ENCODE measurements around the gene NPAS2. TPM values are rescaled to one million over a fixed set of nuclear protein-coding genes. Genes with fewer than 3 reads are reported as not detected.

The NPAS2 gene
- total RNA-seq, 1 experiment from 2014 or later: 142 TPM

DNA sequence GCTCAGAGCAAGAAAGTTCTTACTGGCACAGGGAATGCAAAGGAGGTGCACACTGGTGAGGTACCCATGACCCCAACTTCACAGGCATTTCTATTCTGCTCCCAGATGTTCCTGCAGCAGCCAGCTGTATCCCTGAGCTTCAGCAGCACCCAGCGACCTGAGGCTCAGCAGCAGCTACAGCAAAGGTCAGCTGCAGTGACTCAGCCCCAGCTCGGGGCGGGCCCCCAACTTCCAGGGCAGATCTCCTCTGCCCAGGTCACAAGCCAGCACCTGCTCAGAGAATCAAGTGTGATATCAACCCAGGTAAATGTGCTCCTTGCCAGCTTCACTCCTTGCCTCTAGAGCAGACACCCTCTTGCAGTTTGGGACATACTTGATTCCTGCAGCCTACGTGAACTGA is 168.0 kb downstream of the NPAS2 start:
- Mint-ChIP-seq H3K27ac (ENCODE audit: unreplicated experiment) (no peak overlapping the region), H3K36me3 (ENCODE audit: insufficient read depth, unreplicated experiment) (peaks cover 55% of the 10 kb centered on the region), H3K27me3 (ENCODE audit: unreplicated experiment) (no peaks in the 10 kb centered on the region), H3K4me1 (ENCODE audit: low read depth, unreplicated experiment) (no peaks in the 10 kb centered on the region), H3K4me3 (ENCODE audit: low read depth, unreplicated experiment) (no peak overlapping the region), H3K9me3 (ENCODE audit: low read depth, unreplicated experiment) (no peaks in the 10 kb centered on the region)
- CTCF ChIA-PET: interaction anchor here (0.6 to 1.3 kb wide), 4 partner anchors 22 to 381 kb away, joined by 3 to 8 read pairs (median 4); no protein-coding TSS in a partner anchor
- DNase-seq: no peak
- intact Hi-C loops (cut with micrococcal nuclease; ENCODE audit: unreplicated experiment): loop anchor here (10.0 kb wide), 1 partner anchor 163 kb away; the partner anchor contains the start of gene NPAS2
- TF ChIP-seq, protein P1, sequence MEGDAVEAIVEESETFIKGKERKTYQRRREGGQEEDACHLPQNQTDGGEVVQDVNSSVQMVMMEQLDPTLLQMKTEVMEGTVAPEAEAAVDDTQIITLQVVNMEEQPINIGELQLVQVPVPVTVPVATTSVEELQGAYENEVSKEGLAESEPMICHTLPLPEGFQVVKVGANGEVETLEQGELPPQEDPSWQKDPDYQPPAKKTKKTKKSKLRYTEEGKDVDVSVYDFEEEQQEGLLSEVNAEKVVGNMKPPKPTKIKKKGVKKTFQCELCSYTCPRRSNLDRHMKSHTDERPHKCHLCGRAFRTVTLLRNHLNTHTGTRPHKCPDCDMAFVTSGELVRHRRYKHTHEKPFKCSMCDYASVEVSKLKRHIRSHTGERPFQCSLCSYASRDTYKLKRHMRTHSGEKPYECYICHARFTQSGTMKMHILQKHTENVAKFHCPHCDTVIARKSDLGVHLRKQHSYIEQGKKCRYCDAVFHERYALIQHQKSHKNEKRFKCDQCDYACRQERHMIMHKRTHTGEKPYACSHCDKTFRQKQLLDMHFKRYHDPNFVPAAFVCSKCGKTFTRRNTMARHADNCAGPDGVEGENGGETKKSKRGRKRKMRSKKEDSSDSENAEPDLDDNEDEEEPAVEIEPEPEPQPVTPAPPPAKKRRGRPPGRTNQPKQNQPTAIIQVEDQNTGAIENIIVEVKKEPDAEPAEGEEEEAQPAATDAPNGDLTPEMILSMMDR (IDR thresholded peaks at IDR 0.05; ENCODE audit: unreplicated experiment): no peak
- no TSS peak for BruUV-seq (replicated peaks)

DNA sequence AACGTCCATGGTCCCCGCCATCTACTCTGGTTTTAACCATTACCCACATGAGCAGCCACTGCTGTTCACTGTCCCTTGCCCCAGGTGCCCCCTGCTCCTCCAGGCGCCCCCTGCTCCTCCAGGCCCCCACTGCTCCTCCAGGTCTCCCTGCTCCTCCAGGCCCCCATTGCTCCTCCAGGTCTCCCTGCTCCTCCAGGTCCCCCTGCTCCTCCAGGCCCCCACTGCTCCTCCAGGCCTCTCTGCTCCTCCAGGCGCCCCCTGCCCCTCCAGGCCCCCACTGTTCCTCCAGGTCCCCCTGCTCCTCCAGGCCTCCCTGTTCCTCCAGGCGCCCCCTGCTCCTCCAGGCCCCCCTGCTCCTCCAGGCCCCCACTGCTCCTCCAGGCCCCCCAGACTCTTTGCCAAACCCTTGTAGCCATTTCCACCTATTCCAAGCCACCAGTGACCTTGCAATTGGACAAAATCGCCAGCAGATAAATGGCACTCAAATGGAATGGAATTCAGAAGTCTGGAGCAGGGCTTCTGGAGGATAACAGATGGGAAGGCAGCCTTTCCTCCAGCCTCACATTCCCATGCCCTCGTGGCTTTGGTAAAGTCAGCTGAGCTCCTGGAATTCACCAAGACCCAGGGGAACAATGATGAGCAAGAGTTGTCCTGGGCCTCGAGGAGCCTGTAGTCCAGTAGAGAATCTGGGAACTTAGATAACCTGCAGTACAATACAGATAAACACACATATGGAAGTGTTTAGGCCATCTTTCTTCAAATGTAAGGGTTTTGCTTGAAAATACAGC is 168.9 kb downstream of the NPAS2 start:
- Mint-ChIP-seq H3K9me3 (ENCODE audit: low read depth, unreplicated experiment) (no peaks in the 10 kb centered on the region), H3K27ac (ENCODE audit: unreplicated experiment) (peak overlapping the region; percentile 46)
- BruUV-seq (replicated peaks): no TSS peak

DNA sequence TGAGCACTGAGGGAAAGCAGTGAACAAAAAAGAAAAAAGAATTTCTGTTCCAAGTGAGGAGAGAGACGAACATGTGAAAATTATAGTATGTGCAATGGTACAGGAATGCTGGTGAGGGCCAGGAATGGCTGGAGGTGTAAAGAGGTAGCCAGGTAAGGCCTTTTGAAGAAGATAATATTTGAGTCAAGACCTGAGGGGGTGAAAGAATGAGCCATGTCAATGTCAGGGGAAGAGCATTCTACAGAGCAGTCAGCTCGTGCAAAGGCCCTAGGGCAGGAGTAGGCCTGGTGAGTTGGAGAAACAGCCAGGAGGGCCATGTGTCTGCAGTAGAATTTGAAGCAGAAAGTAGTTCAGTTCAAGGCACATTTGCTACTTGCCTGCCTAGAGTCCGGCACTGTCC is 169.7 kb downstream of the NPAS2 start:
- Mint-ChIP-seq H3K4me3 (ENCODE audit: low read depth, unreplicated experiment) (no peak overlapping the region), H3K27ac (ENCODE audit: unreplicated experiment) (no peak overlapping the region), H3K9me3 (ENCODE audit: low read depth, unreplicated experiment) (no peaks in the 10 kb centered on the region), H3K27me3 (ENCODE audit: unreplicated experiment) (no peaks in the 10 kb centered on the region), H3K4me1 (ENCODE audit: low read depth, unreplicated experiment) (no peaks in the 10 kb centered on the region), H3K36me3 (ENCODE audit: insufficient read depth, unreplicated experiment) (peaks cover 67% of the 10 kb centered on the region)
- TF ChIP-seq, protein P1 (IDR thresholded peaks at IDR 0.05; ENCODE audit: unreplicated experiment): no peak
- no peak for DNase-seq
- intact Hi-C loops (cut with micrococcal nuclease; ENCODE audit: unreplicated experiment): loop anchor here (10.0 kb wide), 1 partner anchor 165 kb away; the partner anchor contains the start of gene NPAS2
- CTCF ChIA-PET: no interaction called here
- BruUV-seq (replicated peaks): no TSS peak

More for the DNA sequence above, 168.9 kb downstream of the NPAS2 start:
- intact Hi-C loops (cut with micrococcal nuclease; ENCODE audit: unreplicated experiment): loop anchor here (10.0 kb wide), 1 partner anchor 164 kb away; the partner anchor contains the start of gene NPAS2
- Mint-ChIP-seq H3K4me1 (ENCODE audit: low read depth, unreplicated experiment) (no peaks in the 10 kb centered on the region), H3K27me3 (ENCODE audit: unreplicated experiment) (no peaks in the 10 kb centered on the region), H3K36me3 (ENCODE audit: insufficient read depth, unreplicated experiment) (peaks cover 61% of the 10 kb centered on the region), H3K4me3 (ENCODE audit: low read depth, unreplicated experiment) (no peak overlapping the region)
- CTCF ChIA-PET: interaction anchor here (0.6 to 1.1 kb wide), 3 partner anchors 23 to 236 kb away, joined by 4 to 8 read pairs (median 5); no protein-coding TSS in a partner anchor
- TF ChIP-seq, protein P1 (IDR thresholded peaks at IDR 0.05; ENCODE audit: unreplicated experiment): no peak
- no peak for DNase-seq

DNA sequence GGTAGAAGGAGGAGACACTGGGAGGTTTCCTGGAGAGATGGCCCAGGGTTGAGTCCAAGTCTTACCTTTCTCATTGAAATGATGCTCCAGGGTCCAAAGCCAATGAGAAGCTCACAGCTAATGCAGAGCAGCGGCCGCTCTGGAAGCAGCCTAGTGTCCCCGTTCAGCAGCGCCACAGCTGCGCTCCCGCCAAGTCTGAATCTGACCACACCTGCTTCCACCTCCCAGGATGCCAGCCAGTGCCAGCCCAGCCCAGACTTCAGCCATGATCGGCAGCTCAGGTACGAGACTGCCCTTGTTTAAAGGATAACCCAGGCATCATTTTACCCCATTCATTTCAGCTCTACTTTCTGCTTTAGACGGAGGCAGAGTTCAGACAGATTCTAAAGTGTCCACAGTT is 170.2 kb downstream of the NPAS2 start:
- TF ChIP-seq, protein P1 (IDR thresholded peaks at IDR 0.05; ENCODE audit: unreplicated experiment): no peak
- no peak for DNase-seq
- no peak overlapping the region for H3K4me3 Mint-ChIP-seq (ENCODE audit: low read depth, unreplicated experiment)
- H3K36me3 Mint-ChIP-seq (ENCODE audit: insufficient read depth, unreplicated experiment): peaks cover 67% of the 10 kb centered on the region
- no peaks in the 10 kb centered on the region for H3K27me3 Mint-ChIP-seq (ENCODE audit: unreplicated experiment)
- CTCF ChIA-PET: no interaction called here
- no TSS peak for BruUV-seq (replicated peaks)
- intact Hi-C loops (cut with micrococcal nuclease; ENCODE audit: unreplicated experiment): no loop called here
- H3K9me3 Mint-ChIP-seq (ENCODE audit: low read depth, unreplicated experiment): no peaks in the 10 kb centered on the region
- H3K27ac Mint-ChIP-seq (ENCODE audit: unreplicated experiment): no peak overlapping the region
- H3K4me1 Mint-ChIP-seq (ENCODE audit: low read depth, unreplicated experiment): no peaks in the 10 kb centered on the region
